Loucy (cell line): Measurements from ENCODE around the gene RIIAD1.

ENCODE experiments used
- H2AFZ ChIP-seq: fragments of 200-600 bp; sonication (generic); 2 replicates; pipeline ENCODE4 v1.6.0; 2016; ENCODE audit warnings: antibody characterized with exemption, mild to moderate bottlenecking, low read length, moderate library complexity
- H3F3A ChIP-seq: fragments of 200-600 bp; 2 replicates; pipeline ENCODE4 v1.6.0; 2016; ENCODE audit warnings: antibody characterized with exemption, low read depth, mild to moderate bottlenecking
- H3K27me3 ChIP-seq: fragments of 200-600 bp; sonication (generic); 2 replicates; pipeline ENCODE4 v1.6.1; 2014; ENCODE audit warnings: low read length, mild to moderate bottlenecking; ENCODE audit not compliant: insufficient read depth, poor library complexity, severe bottlenecking
- H3K36me3 ChIP-seq: fragments of 200-600 bp; sonication (generic); 2 replicates; pipeline ENCODE4 v1.6.1; 2016; ENCODE audit warnings: low read length; ENCODE audit not compliant: insufficient read depth
- H3K4me1 ChIP-seq: fragments of 200-600 bp; sonication (generic); 2 replicates; pipeline ENCODE4 v1.5.1; 2014; ENCODE audit warnings: low read length, mild to moderate bottlenecking; ENCODE audit not compliant: insufficient read depth, poor library complexity, severe bottlenecking
- H3K4me2 ChIP-seq: fragments of 200-600 bp; sonication (generic); 2 replicates; pipeline ENCODE4 v1.6.0; 2014; ENCODE audit warnings: antibody characterized with exemption, low read length, low read depth, mild to moderate bottlenecking; ENCODE audit not compliant: poor library complexity, severe bottlenecking
- H3K4me3 ChIP-seq: fragments of 200-600 bp; sonication (generic); 2 replicates; pipeline ENCODE4 v1.5.1; 2014; ENCODE audit warnings: low read length, mild to moderate bottlenecking, mixed read lengths; ENCODE audit not compliant: poor library complexity, severe bottlenecking
- H3K79me2 ChIP-seq: fragments of 200-600 bp; sonication (generic); 2 replicates; pipeline ENCODE4 v1.6.1; 2014; ENCODE audit warnings: low read length; ENCODE audit not compliant: insufficient read depth
- H3K9ac ChIP-seq: fragments of 200-600 bp; sonication (generic); 2 replicates; pipeline ENCODE4 v1.6.0; 2014; ENCODE audit warnings: mild to moderate bottlenecking, low read depth, low read length, moderate library complexity; ENCODE audit not compliant: poor library complexity, severe bottlenecking
- H3K9me2 ChIP-seq: fragments of 200-600 bp; sonication (generic); replicated peaks from 2 replicates; pipeline ENCODE4 v1.6.1; 2016; ENCODE audit warnings: low read depth, low read length, mixed read lengths
- H3K9me3 ChIP-seq: fragments of 200-600 bp; sonication (generic); 2 replicates; pipeline ENCODE4 v1.6.1; 2014; ENCODE audit warnings: mild to moderate bottlenecking, antibody characterized with exemption, low read length, low read depth; ENCODE audit not compliant: insufficient read depth
- H4K20me1 ChIP-seq: fragments of 200-600 bp; sonication (generic); 2 replicates; pipeline ENCODE4 v1.6.0; 2014; ENCODE audit warnings: antibody characterized with exemption, low read length, mild to moderate bottlenecking; ENCODE audit not compliant: insufficient read depth, poor library complexity, severe bottlenecking
- CTCF ChIP-seq: fragments of 200-600 bp; sonication (generic); conservative IDR thresholded peaks from 2 replicates; pipeline ENCODE4 v1.5.1; 2014; ENCODE audit warnings: mild to moderate bottlenecking, antibody characterized with exemption, low read length
- EZH2phosphoT487 ChIP-seq: fragments of 200-600 bp; IDR thresholded peaks from 2 replicates; pipeline ENCODE4 v1.6.1; 2018; ENCODE audit warnings: antibody characterized with exemption, mild to moderate bottlenecking, moderate library complexity, borderline replicate concordance

The RIIAD1 gene

GRCh38 chr1:151723726-151724370, 2.5 kb downstream of the RIIAD1 start:
- TF ChIP-seq EZH2phosphoT487, result no peak
- no peak for TF ChIP-seq CTCF
- H3K4me1 ChIP-seq, result peaks cover 7% of the 10 kb centered on the region

GRCh38 chr1:151728151-151729054, 7.1 kb downstream of the RIIAD1 start:
- TF ChIP-seq EZH2phosphoT487, result no peak
- TF ChIP-seq CTCF, result no peak
- Histone ChIP-seq H3K4me1 (no peaks in the 10 kb centered on the region), H3K27me3 (no peaks in the 10 kb centered on the region), H3K9me2 (no peaks in the 10 kb centered on the region), H2AFZ (no peak overlapping the region), H3F3A (no peaks in the 10 kb centered on the region), H4K20me1 (no peaks in the 10 kb centered on the region), H3K9me3 (no peaks in the 10 kb centered on the region), H3K4me2 (no peak overlapping the region), H3K4me3 (no peak overlapping the region), H3K36me3 (no peaks in the 10 kb centered on the region), H3K9ac (no peak overlapping the region), H3K79me2 (no peaks in the 10 kb centered on the region)

More at GRCh38 chr1:151723726-151724370, 2.5 kb downstream of the RIIAD1 start:
- Histone ChIP-seq H3K27me3 (no peaks in the 10 kb centered on the region), H3K4me3 (no peak overlapping the region), H3K79me2 (no peaks in the 10 kb centered on the region), H3K9ac (no peak overlapping the region), H3K4me2 (no peak overlapping the region), H3K36me3 (no peaks in the 10 kb centered on the region), H3K9me2 (no peaks in the 10 kb centered on the region), H3F3A (no peaks in the 10 kb centered on the region), H4K20me1 (no peaks in the 10 kb centered on the region), H2AFZ (no peak overlapping the region), H3K9me3 (no peaks in the 10 kb centered on the region)

GRCh38 chr1:151729157-151729965, 8.0 kb downstream of the RIIAD1 start:
- H3K9ac ChIP-seq, result no peak overlapping the region
- H3F3A ChIP-seq, result no peaks in the 10 kb centered on the region
- no peaks in the 10 kb centered on the region for H3K79me2 ChIP-seq
- TF ChIP-seq CTCF, result no peak
- no peak for TF ChIP-seq EZH2phosphoT487
- no peak overlapping the region for H2AFZ ChIP-seq
- no peaks in the 10 kb centered on the region for H3K27me3 ChIP-seq
- H3K36me3 ChIP-seq, result no peaks in the 10 kb centered on the region
- H3K4me2 ChIP-seq, result no peak overlapping the region
- H3K4me3 ChIP-seq, result no peak overlapping the region
- no peaks in the 10 kb centered on the region for H3K9me3 ChIP-seq
- H4K20me1 ChIP-seq, result no peaks in the 10 kb centered on the region
- H3K9me2 ChIP-seq, result no peaks in the 10 kb centered on the region
- H3K4me1 ChIP-seq, result no peaks in the 10 kb centered on the region
